A673 (cell line): ENCODE data around the gene TEKTIP1. TPM values are rescaled to one million over a fixed set of nuclear protein-coding genes. Genes with fewer than 3 reads are reported as not detected.

Experiments
- BruUV-seq: library from RNA; stranded (reverse); fragments of 400-500 nt; replicated peaks from 2 replicates; lab custom pipeline; 2021; lab: Mats Ljungman, UMichigan
- CTCF ChIA-PET: fragments of 300-600 bp; sonication (Branson Sonifier 250); formaldehyde crosslinking; loops from one replicate; lab custom pipeline; 2022; ENCODE audit warnings: antibody characterized with exemption; lab: Charles Lee
- POLR2A ChIA-PET: fragments of 300-600 bp; sonication (Branson Sonifier 250); formaldehyde crosslinking; loops from one replicate; lab custom pipeline; 2022; ENCODE audit warnings: antibody characterized with exemption; ENCODE audit not compliant: low non-redundant PET; lab: Charles Lee
- DNase-seq: peaks from one replicate; pipeline ENCODE4 v3.0.0-alpha.2; 2015; ENCODE audit warnings: low spot score
- H3K27ac ChIP-seq: fragments of 200-600 bp; sonication (generic); 2 replicates; pipeline ENCODE4 v1.5.1; 2016; ENCODE audit warnings: mixed run types, low read depth, mild to moderate bottlenecking, mixed read lengths, antibody characterized with exemption, low read length; ENCODE audit not compliant: poor library complexity, severe bottlenecking
- H3K27me3 ChIP-seq: fragments of 200-600 bp; sonication (generic); replicated peaks from 2 replicates; pipeline ENCODE4 v1.6.1; 2017; ENCODE audit warnings: mixed run types, low read depth, mild to moderate bottlenecking, mixed read lengths, antibody characterized with exemption, low read length; ENCODE audit not compliant: insufficient read depth, poor library complexity
- H3K36me3 ChIP-seq: fragments of 200-600 bp; sonication (generic); 2 replicates; pipeline ENCODE4 v1.6.1; 2016; ENCODE audit warnings: mixed run types, mild to moderate bottlenecking, mixed read lengths, antibody characterized with exemption, low read length; ENCODE audit not compliant: insufficient read depth, poor library complexity, severe bottlenecking
- H3K4me1 ChIP-seq: fragments of 200-600 bp; sonication (generic); 2 replicates; pipeline ENCODE4 v1.6.1; 2017; ENCODE audit warnings: mixed run types, mild to moderate bottlenecking, mixed read lengths, antibody characterized with exemption, low read length; ENCODE audit not compliant: insufficient read depth, poor library complexity, severe bottlenecking
- H3K4me3 ChIP-seq: fragments of 200-600 bp; sonication (generic); 2 replicates; pipeline ENCODE4 v1.5.1; 2016; ENCODE audit warnings: low read depth, mixed run types, mild to moderate bottlenecking, mixed read lengths, low read length; ENCODE audit not compliant: poor library complexity, severe bottlenecking
- H3K9me3 ChIP-seq: fragments of 200-600 bp; sonication (generic); 2 replicates; pipeline ENCODE4 v1.6.1; 2016; ENCODE audit warnings: mixed run types, low read depth, mild to moderate bottlenecking, mixed read lengths, antibody characterized with exemption, low read length; ENCODE audit not compliant: poor library complexity, severe bottlenecking
- CTCF ChIP-seq: fragments of 300-800, 200-600 bp; sonication (generic); conservative IDR thresholded peaks from 2 replicates; pipeline ENCODE4 v1.5.1; 2017; ENCODE audit warnings: low read depth, mild to moderate bottlenecking, antibody characterized with exemption, low read length, moderate library complexity, mixed read lengths
- EZH2 ChIP-seq: fragments of 200-600 bp; sonication (generic); IDR thresholded peaks from 2 replicates; pipeline ENCODE4 v1.6.1; 2017; ENCODE audit warnings: borderline replicate concordance, low read depth, mild to moderate bottlenecking, mixed read lengths, antibody characterized with exemption, low read length; ENCODE audit not compliant: poor library complexity, severe bottlenecking
- intact Hi-C: fragments of 100-400 bp; cut with micrococcal nuclease; formaldehyde crosslinking; loops from one replicate; pipeline ENCODE4 v1.10.0; 2022; ENCODE audit not compliant: unreplicated experiment
- total RNA-seq: library from RNA; stranded (reverse); gene quantifications from 2 replicates; pipeline ENCODE4 v1.2.3, GENCODE V29; 2021

TEKTIP1 gene
- total RNA-seq, 1 experiment from 2014 or later, result 4.2 TPM

GRCh38 chr19:3533563-3534216 is 5.3 kb upstream of the TEKTIP1 start:
- Histone ChIP-seq H3K9me3 (no peaks in the 10 kb centered on the region), H3K4me3 (no peak overlapping the region), H3K36me3 (peaks cover 62% of the 10 kb centered on the region), H3K27me3 (no peaks in the 10 kb centered on the region), H3K27ac (no peak overlapping the region), H3K4me1 (no peaks in the 10 kb centered on the region)
- no peak for TF ChIP-seq CTCF
- no peak for TF ChIP-seq EZH2
- no peak for DNase-seq
- ChIA-PET CTCF (no interaction called here), POLR2A (no interaction called here)
- no TSS peak for BruUV-seq
- intact Hi-C loops, result no loop called here

- CTCF ChIA-PET, result no interaction called here
- TSS peak; percentile 23 for BruUV-seq
- Histone ChIP-seq H3K9me3 (no peaks in the 10 kb centered on the region), H3K27me3 (no peaks in the 10 kb centered on the region), H3K36me3 (peaks cover 71% of the 10 kb centered on the region), H3K4me3 (no peak overlapping the region), H3K27ac (no peak overlapping the region), H3K4me1 (no peaks in the 10 kb centered on the region)
- intact Hi-C loops, result no loop called here
- no peak for DNase-seq
- POLR2A ChIA-PET, result no interaction called here
- TF ChIP-seq EZH2, result no peak
- no peak for TF ChIP-seq CTCF
Observed at GRCh38 chr19:3534375-3535234, 4.4 kb upstream of the TEKTIP1 start.

GRCh38 chr19:3535235-3535535 is 3.8 kb upstream of the TEKTIP1 start:
- H3K9me3 ChIP-seq, result no peaks in the 10 kb centered on the region
- intact Hi-C loops, result no loop called here
- ChIA-PET POLR2A (no interaction called here), CTCF (no interaction called here)
- H3K36me3 ChIP-seq, result peaks cover 74% of the 10 kb centered on the region
- H3K4me1 ChIP-seq, result no peaks in the 10 kb centered on the region
- DNase-seq, result no peak
- H3K27ac ChIP-seq, result no peak overlapping the region
- no peaks in the 10 kb centered on the region for H3K27me3 ChIP-seq
- TF ChIP-seq CTCF (no peak), EZH2 (no peak)
- no peak overlapping the region for H3K4me3 ChIP-seq
- no TSS peak for BruUV-seq
